CD8-positive, alpha-beta memory T cell (primary cell): ENCODE results near the gene TMIGD2. TPM values are rescaled to one million over a fixed set of nuclear protein-coding genes. Genes with fewer than 3 reads are reported as not detected.
A peak's percentile ranks its signal among the peaks of the same experiment; 100 is the strongest.
"Not testable (repeated sequence)": the region's sequence is repeated elsewhere in the genome, so short reads cannot be mapped to it uniquely, and the experiment has no call there.

Experiments
- CTCF ChIA-PET: fragments of 350-600 bp; sonication (Branson Sonifier 250); formaldehyde crosslinking; loops from one replicate; lab custom pipeline; 2021; ENCODE audit warnings: antibody characterized with exemption; lab: Charles Lee
- POLR2A ChIA-PET: fragments of 350-600 bp; sonication (Branson Sonifier 250); formaldehyde crosslinking; loops from one replicate; lab custom pipeline; 2021; ENCODE audit warnings: antibody characterized with exemption; lab: Charles Lee
- DNase-seq, 5 donors: peaks; one replicate each; pipeline versions ENCODE4 v3.0.0 to v3.0.0-alpha.2; 2020 to 2022; ENCODE audit warnings: mixed read lengths in 1 of 5
- H3K27ac ChIP-seq: one replicate; pipeline ENCODE4 v1.7.0; 2013; ENCODE audit warnings: low read depth, mild to moderate bottlenecking, low read length, moderate library complexity
- H3K27me3 ChIP-seq: 2 replicates; pipeline ENCODE4 v1.7.0; 2013; ENCODE audit warnings: low read length, mild to moderate bottlenecking; ENCODE audit not compliant: insufficient read depth, poor library complexity, severe bottlenecking
- H3K36me3 ChIP-seq: 2 replicates; pipeline ENCODE4 v1.7.0; 2013; ENCODE audit warnings: mild to moderate bottlenecking, low read length, moderate library complexity; ENCODE audit not compliant: insufficient read depth
- H3K4me1 ChIP-seq: 2 replicates; pipeline ENCODE4 v1.7.0; 2013; ENCODE audit warnings: mild to moderate bottlenecking, low read length, moderate library complexity; ENCODE audit not compliant: insufficient read depth
- H3K4me3 ChIP-seq: 2 replicates; pipeline ENCODE4 v1.7.0; 2013; ENCODE audit warnings: mild to moderate bottlenecking, low read length
- H3K9me3 ChIP-seq: 2 replicates; pipeline ENCODE4 v1.7.0; 2013; ENCODE audit warnings: mild to moderate bottlenecking, low read length
- H3K27ac Mint-ChIP-seq, 8 donors: one replicate each; pipeline ENCODE4 v1.8.0; 2020 to 2021; ENCODE audit warnings: mixed read lengths in 8 of 8, mild to moderate bottlenecking in 6 of 8, inconsistent platforms in 3 of 8, moderate library complexity in 3 of 8
- H3K27me3 Mint-ChIP-seq, 2 donors: one replicate each; pipeline ENCODE4 v1.8.0; 2020 to 2021; ENCODE audit warnings: mixed read lengths in 2 of 2, mild to moderate bottlenecking in 1 of 2, moderate library complexity in 1 of 2
- H3K36me3 Mint-ChIP-seq, 3 donors: one replicate each; pipeline ENCODE4 v1.8.0; 2020 to 2021; ENCODE audit warnings: mixed read lengths in 3 of 3, inconsistent platforms in 1 of 3, mild to moderate bottlenecking in 1 of 3
- H3K4me1 Mint-ChIP-seq, 3 donors: one replicate each; pipeline ENCODE4 v1.8.0; 2020 to 2021; ENCODE audit warnings: mixed read lengths in 3 of 3, inconsistent platforms in 1 of 3, mild to moderate bottlenecking in 1 of 3
- H3K4me3 Mint-ChIP-seq, 7 donors: one replicate each; pipeline ENCODE4 v1.8.0; 2020 to 2021; ENCODE audit warnings: mixed read lengths in 7 of 7, mild to moderate bottlenecking in 6 of 7, moderate library complexity in 4 of 7, inconsistent platforms in 2 of 7
- H3K9me3 Mint-ChIP-seq, 5 donors: one replicate each; pipeline ENCODE4 v1.8.0; 2020 to 2022; ENCODE audit warnings: mixed read lengths in 5 of 5, mild to moderate bottlenecking in 3 of 5, moderate library complexity in 2 of 5, inconsistent platforms in 1 of 5
- polyA plus RNA-seq: library from polyadenylated mRNA; unstranded; fragments of 300-500 nt; fragmentation: Illumina TruSeq; gene quantifications from one replicate; pipeline ENCODE4 v1.2.3, GENCODE V29; 2021
- total RNA-seq, 2 experiments: library from RNA; stranded (reverse); gene quantifications; one replicate each; pipeline ENCODE4 v1.2.3, GENCODE V29; 2021

The TMIGD2 gene
- total and polyA plus RNA-seq, 3 experiments from 2014 or later, result 5.9 to 40.5 (median 7.0) TPM

- Mint-ChIP-seq H3K27ac (peak within 1 kb of the TSS in 2 of 8 donors; percentile 21 to 31), H3K36me3 (peaks cover 0 to under 1% (median 0%) of the 10 kb centered on the region in 3 donors), H3K4me1 (peaks cover 0 to 6% (median 2%) of the 10 kb centered on the region in 3 donors), H3K9me3 (no peaks in the 10 kb centered on the region), H3K27me3 (peaks cover 18 to 19% of the 10 kb centered on the region in 2 donors), H3K4me3 (peak within 1 kb of the TSS in 6 of 7 donors; percentile 14 to 77 (median 27))
- DNase-seq, result no peak
- ChIA-PET POLR2A (no interaction called here), CTCF (interaction anchor here (1.3 to 1.4 kb wide), 2 partner anchors 10 to 74 kb away, joined by 3 to 5 read pairs; no protein-coding TSS in a partner anchor)
- no peak within 1 kb of the TSS for H3K4me3 ChIP-seq
- no peaks in the 10 kb centered on the region for H3K36me3 ChIP-seq
- H3K27me3 ChIP-seq, result peaks cover 7% of the 10 kb centered on the region
- no peak within 1 kb of the TSS for H3K27ac ChIP-seq
- H3K9me3 ChIP-seq, result no peaks in the 10 kb centered on the region
- no peaks in the 10 kb centered on the region for H3K4me1 ChIP-seq
These were observed 23.5 kb downstream of the TMIGD2 start, which contains the start of gene SHD for GRCh38 chr19:4278419-4279266. Gene SHD, plus strand, starts transcription at chr19:4279266. Its CDS starts 798 bp downstream, at chr19:4280064.

GRCh38 chr19:4278010-4278409, 24.2 kb downstream of the TMIGD2 start:
- no peaks in the 10 kb centered on the region for H3K36me3 ChIP-seq
- Mint-ChIP-seq H3K27me3 (peaks cover 18 to 19% of the 10 kb centered on the region in 2 donors), H3K4me1 (peaks cover 0 to 6% (median 2%) of the 10 kb centered on the region in 3 donors), H3K36me3 (peaks cover 0 to 2% (median 0%) of the 10 kb centered on the region in 3 donors), H3K27ac (no peak overlapping the region), H3K4me3 (peak overlapping the region in 1 of 7 donors; percentile 29), H3K9me3 (no peaks in the 10 kb centered on the region)
- no peak overlapping the region for H3K4me3 ChIP-seq
- ChIA-PET CTCF (interaction anchor here (1.3 to 1.4 kb wide), 2 partner anchors 10 to 74 kb away, joined by 3 to 5 read pairs; no protein-coding TSS in a partner anchor), POLR2A (no interaction called here)
- H3K4me1 ChIP-seq, result no peaks in the 10 kb centered on the region
- H3K27me3 ChIP-seq, result peaks cover 7% of the 10 kb centered on the region
- DNase-seq, result no peak
- H3K9me3 ChIP-seq, result no peaks in the 10 kb centered on the region
- no peak overlapping the region for H3K27ac ChIP-seq

- Histone ChIP-seq H3K9me3 (no peaks in the 10 kb centered on the region), H3K4me1 (no peaks in the 10 kb centered on the region), H3K27me3 (peaks cover 7% of the 10 kb centered on the region), H3K36me3 (no peaks in the 10 kb centered on the region), H3K27ac (no peak overlapping the region), H3K4me3 (no peak overlapping the region)
- Mint-ChIP-seq H3K27ac (no peak overlapping the region), H3K4me3 (no peak overlapping the region), H3K36me3 (peaks cover 0 to 3% (median 0%) of the 10 kb centered on the region in 3 donors), H3K4me1 (peaks cover 0 to 6% (median 2%) of the 10 kb centered on the region in 3 donors), H3K9me3 (no peaks in the 10 kb centered on the region), H3K27me3 (peaks cover 18 to 19% of the 10 kb centered on the region in 2 donors)
- ChIA-PET POLR2A (no interaction called here), CTCF (interaction anchor here (1.4 to 2.3 kb wide), 3 partner anchors 10 to 77 kb away, joined by 5 to 8 read pairs (median 5); no protein-coding TSS in a partner anchor)
- no peak for DNase-seq
These were observed 24.9 kb downstream of the TMIGD2 start for GRCh38 chr19:4277191-4277696.

GRCh38 chr19:4274321-4274686, 27.9 kb downstream of the TMIGD2 start:
- peak overlapping the region in 1 of 8 donors; percentile 6 for H3K27ac Mint-ChIP-seq
- H3K27me3 Mint-ChIP-seq, H3K4me3 Mint-ChIP-seq, H3K4me3 ChIP-seq, H3K9me3 ChIP-seq, H3K27me3 ChIP-seq, H3K4me1 ChIP-seq, CTCF ChIA-PET, H3K9me3 Mint-ChIP-seq, H3K36me3 ChIP-seq, DNase-seq, H3K27ac ChIP-seq, POLR2A ChIA-PET, H3K4me1 Mint-ChIP-seq: not testable (repeated sequence)
- peaks cover 2 to 17% (median 3%) of the 10 kb centered on the region in 3 donors for H3K36me3 Mint-ChIP-seq

GRCh38 chr19:4272894-4273293, 29.3 kb downstream of the TMIGD2 start:
- H3K36me3 ChIP-seq, result peaks cover 13% of the 10 kb centered on the region
- CTCF ChIA-PET, result no interaction called here
- H3K4me1 ChIP-seq, result no peaks in the 10 kb centered on the region
- no peak overlapping the region for H3K4me3 ChIP-seq
- POLR2A ChIA-PET, result no interaction called here
- H3K27ac ChIP-seq, result no peak overlapping the region
- peaks cover 2 to 30% (median 3%) of the 10 kb centered on the region in 3 donors for H3K36me3 Mint-ChIP-seq
- no peak overlapping the region for H3K4me3 Mint-ChIP-seq
- H3K27ac Mint-ChIP-seq, result peak overlapping the region in 1 of 8 donors; percentile 43
- H3K27me3 ChIP-seq, result no peaks in the 10 kb centered on the region
- peaks cover 0 to 2% of the 10 kb centered on the region in 2 donors for H3K27me3 Mint-ChIP-seq
- H3K9me3 Mint-ChIP-seq, result no peaks in the 10 kb centered on the region
- no peaks in the 10 kb centered on the region for H3K4me1 Mint-ChIP-seq
- H3K9me3 ChIP-seq, result no peaks in the 10 kb centered on the region
- no peak for DNase-seq

GRCh38 chr19:4268816-4269430, 33.3 kb downstream of the TMIGD2 start:
- Mint-ChIP-seq H3K36me3 (peaks cover 8 to 61% (median 12%) of the 10 kb centered on the region in 3 donors), H3K4me1 (peaks cover 20 to 31% (median 28%) of the 10 kb centered on the region in 3 donors), H3K4me3 (no peak overlapping the region), H3K27me3 (no peaks in the 10 kb centered on the region), H3K9me3 (no peaks in the 10 kb centered on the region), H3K27ac (no peak overlapping the region)
- ChIA-PET CTCF (interaction anchor here (0.8 to 2.8 kb wide), 7 partner anchors 7 to 254 kb away, joined by 3 to 41 read pairs (median 3); partner anchors contain the start of gene STAP2), POLR2A (no interaction called here)
- H3K27ac ChIP-seq, result no peak overlapping the region
- H3K27me3 ChIP-seq, result no peaks in the 10 kb centered on the region
- no peak for DNase-seq
- no peak overlapping the region for H3K4me3 ChIP-seq
- H3K9me3 ChIP-seq, result no peaks in the 10 kb centered on the region
- peaks cover 22% of the 10 kb centered on the region for H3K4me1 ChIP-seq
- H3K36me3 ChIP-seq, result peaks cover 22% of the 10 kb centered on the region

- CTCF ChIA-PET, result interaction anchor here (0.7 to 2.8 kb wide), 17 partner anchors 8 to 366 kb away, joined by 3 to 41 read pairs (median 6); partner anchors contain the start of genes CHAF1A, MPND, STAP2 and TMIGD2
- DNase-seq, result no peak
- peaks cover 22% of the 10 kb centered on the region for H3K36me3 ChIP-seq
- Mint-ChIP-seq H3K9me3 (no peaks in the 10 kb centered on the region), H3K4me3 (no peak overlapping the region), H3K27ac (peak overlapping the region in 2 of 8 donors; percentile 3 to 51), H3K27me3 (no peaks in the 10 kb centered on the region), H3K4me1 (peaks cover 20 to 34% (median 28%) of the 10 kb centered on the region in 3 donors), H3K36me3 (peaks cover 8 to 65% (median 12%) of the 10 kb centered on the region in 3 donors)
- no peak overlapping the region for H3K27ac ChIP-seq
- POLR2A ChIA-PET, result interaction anchor here (0.6 to 0.7 kb wide), 3 partner anchors 30 to 78 kb away, joined by 3 to 7 read pairs (median 3); no protein-coding TSS in a partner anchor
- H3K27me3 ChIP-seq, result no peaks in the 10 kb centered on the region
- peaks cover 22% of the 10 kb centered on the region for H3K4me1 ChIP-seq
- no peak overlapping the region for H3K4me3 ChIP-seq
- no peaks in the 10 kb centered on the region for H3K9me3 ChIP-seq
These were observed 34.0 kb downstream of the TMIGD2 start for GRCh38 chr19:4267901-4268815.
